KMS-11 (cell line): ENCODE results near the gene SPANXB1.
"Not testable (repeated sequence)": the region's sequence is repeated elsewhere in the genome, so short reads cannot be mapped to it uniquely, and the experiment has no call there.

ENCODE experiments used
- H2AFZ ChIP-seq: fragments of 200-600 bp; sonication (generic); 2 replicates; pipeline ENCODE4 v1.6.1; 2016; ENCODE audit warnings: antibody characterized with exemption, mixed run types, low read depth
- H3K27ac ChIP-seq: fragments of 200-600 bp; sonication (generic); 2 replicates; pipeline ENCODE4 v1.6.1; 2016; ENCODE audit warnings: mild to moderate bottlenecking, mixed run types
- H3K27me3 ChIP-seq: fragments of 200-600 bp; sonication (generic); 2 replicates; pipeline ENCODE4 v1.6.1; 2017; ENCODE audit warnings: mild to moderate bottlenecking, low read depth, mixed run types, moderate library complexity; ENCODE audit not compliant: insufficient read depth
- H3K36me3 ChIP-seq: fragments of 200-600 bp; sonication (generic); 2 replicates; pipeline ENCODE4 v1.6.1; 2017; ENCODE audit warnings: mild to moderate bottlenecking, mixed run types; ENCODE audit not compliant: insufficient read depth
- H3K4me1 ChIP-seq: fragments of 200-600 bp; sonication (generic); 2 replicates; pipeline ENCODE4 v1.6.1; 2016; ENCODE audit warnings: mild to moderate bottlenecking, low read depth, mixed run types; ENCODE audit not compliant: poor library complexity, severe bottlenecking
- H3K4me2 ChIP-seq: fragments of 200-600 bp; sonication (generic); 2 replicates; pipeline ENCODE4 v1.7.0; 2016; ENCODE audit warnings: mild to moderate bottlenecking, mixed run types
- H3K4me3 ChIP-seq: fragments of 200-600 bp; sonication (generic); IDR thresholded peaks from 2 replicates; pipeline ENCODE4 v1.6.1; 2017; ENCODE audit warnings: low read depth, low read length, mixed read lengths; ENCODE audit not compliant: insufficient read depth
- H3K79me2 ChIP-seq: fragments of 200-600 bp; sonication (generic); 2 replicates; pipeline ENCODE4 v1.6.1; 2016; ENCODE audit warnings: low read depth, mixed run types; ENCODE audit not compliant: insufficient read depth
- H3K9ac ChIP-seq: fragments of 200-600 bp; sonication (generic); 2 replicates; pipeline ENCODE4 v1.6.1; 2016; ENCODE audit warnings: mild to moderate bottlenecking, mixed run types
- H4K20me1 ChIP-seq: fragments of 200-600 bp; sonication (generic); 2 replicates; pipeline ENCODE4 v1.6.1; 2016; ENCODE audit warnings: mild to moderate bottlenecking, mixed run types; ENCODE audit not compliant: insufficient read depth
- CTCF ChIP-seq: fragments of 200-600 bp; sonication (generic); conservative IDR thresholded peaks from 2 replicates; pipeline ENCODE4 v1.6.1; 2017; ENCODE audit warnings: low read depth, mild to moderate bottlenecking, antibody characterized with exemption, low read length, moderate library complexity, mixed read lengths

SPANXB1 gene

GRCh38 chrX:140983730-140984129 lies 18.7 kb upstream of the SPANXB1 start:
- Histone ChIP-seq H3K79me2 (no peaks in the 10 kb centered on the region), H3K27me3 (no peaks in the 10 kb centered on the region), H4K20me1 (no peaks in the 10 kb centered on the region), H3K9ac (no peak overlapping the region), H3K36me3 (no peaks in the 10 kb centered on the region), H3K4me1 (no peaks in the 10 kb centered on the region), H2AFZ (no peak overlapping the region), H3K4me3 (no peak overlapping the region), H3K4me2 (no peak overlapping the region), H3K27ac (no peak overlapping the region)
- no peak for TF ChIP-seq CTCF

GRCh38 chrX:141005243-141005642 lies 2.8 kb downstream of the SPANXB1 start:
- H3K4me2 ChIP-seq, H3K4me1 ChIP-seq, H4K20me1 ChIP-seq, H3K9ac ChIP-seq, H3K27ac ChIP-seq, H2AFZ ChIP-seq, H3K79me2 ChIP-seq, H3K36me3 ChIP-seq, H3K27me3 ChIP-seq, H3K4me3 ChIP-seq: not testable (repeated sequence)

- not testable (repeated sequence) for H3K9ac ChIP-seq, H3K36me3 ChIP-seq, H3K79me2 ChIP-seq, H3K27ac ChIP-seq, H3K27me3 ChIP-seq, H3K4me2 ChIP-seq, H3K4me3 ChIP-seq, H3K4me1 ChIP-seq, H4K20me1 ChIP-seq, H2AFZ ChIP-seq
Measured at GRCh38 chrX:141044246-141044645, 41.9 kb downstream of the SPANXB1 start.

- not testable (repeated sequence) for H4K20me1 ChIP-seq, H3K27me3 ChIP-seq, H3K36me3 ChIP-seq, H2AFZ ChIP-seq, H3K9ac ChIP-seq, H3K4me3 ChIP-seq, H3K4me2 ChIP-seq, H3K79me2 ChIP-seq, H3K4me1 ChIP-seq, H3K27ac ChIP-seq
Measured at GRCh38 chrX:141049878-141050277, 47.5 kb downstream of the SPANXB1 start.

- not testable (repeated sequence) for H3K4me1 ChIP-seq, H4K20me1 ChIP-seq, H3K9ac ChIP-seq, H3K4me3 ChIP-seq, H3K4me2 ChIP-seq, H3K79me2 ChIP-seq, H3K36me3 ChIP-seq, H2AFZ ChIP-seq, H3K27ac ChIP-seq, H3K27me3 ChIP-seq
Measured at GRCh38 chrX:141052098-141052497, 49.7 kb downstream of the SPANXB1 start.
